NCI-H82 (cell line): ENCODE data around the gene MT1B.

Experiments
- DNase-seq: peaks from one replicate; lab custom pipeline; 2025; lab: John Stamatoyannopoulos, UW

The MT1B gene

DNA sequence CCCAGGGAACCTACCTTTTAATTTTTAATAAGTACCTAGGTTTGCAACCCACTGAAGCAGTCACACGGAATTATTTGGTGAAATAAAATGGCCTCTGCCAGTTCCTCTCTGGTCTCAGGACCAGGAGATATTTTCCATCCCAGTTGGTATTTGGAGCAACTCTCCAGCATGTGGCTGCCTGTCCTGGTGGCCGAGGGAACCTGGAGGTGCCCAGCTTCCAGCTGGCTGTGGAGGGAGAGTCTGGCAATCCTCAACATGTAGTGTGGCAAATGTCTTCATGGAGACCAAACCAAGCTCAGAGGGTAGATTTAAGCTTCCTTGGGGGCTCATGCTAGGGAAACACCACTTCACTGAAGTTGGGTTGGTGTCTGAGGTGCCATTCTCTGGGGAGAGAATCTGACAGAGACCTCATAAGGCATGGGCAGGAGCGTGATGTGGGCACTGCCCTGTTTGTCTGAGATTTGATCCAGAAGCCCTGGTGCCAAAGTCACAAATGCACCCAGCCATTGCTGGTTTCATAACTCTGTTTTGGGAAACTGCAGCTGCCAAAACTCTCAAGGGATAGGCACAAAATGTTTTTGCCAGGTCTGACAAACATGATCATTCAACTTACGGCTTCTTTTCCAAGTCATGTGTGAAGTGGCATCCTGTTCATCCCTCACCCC lies 33.4 kb downstream of the MT1B start:
- no peak for DNase-seq

GRCh38 chr16:56686758-56687157 lies 35.1 kb downstream of the MT1B start:
- DNase-seq = no peak

- peak; percentile 9 for DNase-seq
Measured at GRCh38 chr16:56688762-56689161, 37.1 kb downstream of the MT1B start.

GRCh38 chr16:56689171-56689570 lies 37.5 kb downstream of the MT1B start:
- DNase-seq = no peak

DNA sequence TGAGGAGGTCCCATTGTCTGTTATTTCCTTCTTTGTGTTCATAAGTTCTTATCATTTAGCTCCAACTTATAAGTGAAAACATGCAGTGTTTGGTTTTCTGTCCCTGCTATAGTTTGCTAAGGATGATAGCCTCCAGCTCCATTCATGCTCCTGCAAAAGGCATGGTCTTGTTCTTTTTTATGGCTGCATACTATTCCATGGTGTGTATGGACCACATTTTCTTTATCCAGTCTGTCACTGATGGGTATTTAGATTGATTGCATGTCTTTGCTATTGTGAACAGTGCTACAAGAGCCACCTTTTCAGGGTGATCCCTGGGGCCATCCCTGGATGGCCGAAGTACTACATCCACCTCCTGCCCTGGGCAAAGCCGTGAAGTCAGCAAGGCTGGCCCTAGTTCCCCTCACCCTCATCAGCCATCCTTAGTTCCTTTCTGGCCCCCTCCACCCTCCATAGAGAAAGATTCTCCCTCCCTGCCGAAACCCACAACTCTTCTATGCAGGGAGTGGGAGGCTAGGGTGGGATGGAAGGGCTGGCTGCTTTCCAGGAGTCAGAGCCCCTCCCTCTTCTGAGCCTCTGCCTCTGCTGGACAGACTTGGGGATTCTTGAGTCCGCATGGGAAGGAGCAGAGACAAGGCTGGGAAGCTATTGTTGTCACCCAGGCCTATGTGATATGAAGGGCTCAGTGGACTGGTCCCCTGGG lies 38.9 kb downstream of the MT1B start:
- DNase-seq = no peak

- DNase-seq = no peak
Measured at GRCh38 chr16:56691885-56692284, 40.2 kb downstream of the MT1B start.

GRCh38 chr16:56695246-56695645 lies 43.6 kb downstream of the MT1B start:
- no peak for DNase-seq

DNA sequence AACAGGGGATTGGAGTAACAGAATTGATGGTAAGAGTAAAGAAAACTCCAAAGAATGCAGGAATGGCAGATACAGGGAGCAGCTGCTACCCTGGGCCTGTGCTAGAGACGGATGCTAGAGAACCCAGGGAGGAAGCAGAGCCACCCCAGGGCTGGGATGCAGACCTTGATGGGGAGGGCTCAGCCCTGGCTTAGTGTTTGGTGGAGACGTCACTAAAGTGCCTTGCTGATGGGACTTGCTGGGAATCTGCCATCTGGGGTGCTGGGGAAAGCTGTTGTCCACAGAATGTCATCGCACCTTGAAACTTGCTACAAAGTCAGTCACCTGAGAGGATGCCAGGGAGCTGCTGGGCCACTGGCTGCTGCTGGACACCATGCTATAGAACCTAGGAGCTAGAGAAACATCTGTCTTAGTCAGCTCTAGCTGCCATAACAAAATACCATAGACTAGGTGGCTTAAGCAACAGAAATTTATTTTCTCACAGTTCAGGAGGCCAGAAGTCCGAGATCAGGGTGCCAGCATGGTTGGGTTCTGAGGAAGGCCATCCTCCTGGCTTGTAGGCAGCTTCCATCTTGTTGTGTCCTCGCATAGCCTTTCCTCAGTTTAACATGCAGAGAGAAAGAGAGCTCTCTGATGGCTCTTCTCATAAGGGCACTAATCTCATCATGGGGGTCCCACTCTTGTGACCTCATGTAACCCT lies 45.9 kb downstream of the MT1B start:
- DNase-seq = no peak

- no peak for DNase-seq
Measured at GRCh38 chr16:56700195-56700594, 48.5 kb downstream of the MT1B start.

- DNase-seq = no peak
Measured at GRCh38 chr16:56700631-56701030, 48.9 kb downstream of the MT1B start.

DNA sequence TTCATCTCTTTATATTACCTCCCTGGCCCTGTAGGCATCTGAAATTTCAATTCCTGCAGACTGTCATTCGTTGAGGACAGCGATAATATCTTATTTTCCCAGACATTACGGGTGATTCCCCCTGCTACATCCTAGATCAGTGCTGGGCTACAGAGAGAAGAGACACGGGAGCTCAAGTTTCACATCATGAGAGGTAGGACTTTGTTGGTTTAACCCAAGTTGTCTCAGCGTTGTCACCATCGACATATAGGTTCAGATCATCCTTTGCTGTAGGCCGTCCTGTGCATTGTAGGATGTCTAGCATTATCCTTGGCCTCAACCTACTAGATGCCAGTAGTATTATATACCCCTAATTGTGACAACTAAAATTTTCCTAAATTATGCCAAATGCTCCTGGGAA lies 49.8 kb downstream of the MT1B start:
- no peak for DNase-seq
